HCT116 (cell line): ENCODE data around the gene NIFK. TPM values are rescaled to one million over a fixed set of nuclear protein-coding genes. Genes with fewer than 3 reads are reported as not detected.

Source experiments
- ATAC-seq: fragments of 200-7000 bp; cut with Tn5 transposase; 2 replicates; pipeline ENCODE4 v1.9.1; 2020; ENCODE audit warnings: mild to moderate bottlenecking, moderate library complexity
- Bru-seq: library from RNA; stranded (reverse); fragments of 400-500 nt; gene quantifications from one replicate; lab custom pipeline; 2021; lab: Mats Ljungman, UMichigan
- BruChase-seq, 2 experiments: library from RNA; stranded (reverse); fragments of 400-500 nt; gene quantifications; one replicate each; lab custom pipeline; 2021; lab: Mats Ljungman, UMichigan
- BruUV-seq: library from RNA; stranded (reverse); fragments of 400-500 nt; replicated peaks from 2 replicates; lab custom pipeline; 2021; lab: Mats Ljungman, UMichigan
- CTCF ChIA-PET: fragments of 300-600 bp; sonication (Branson Sonifier 250); formaldehyde crosslinking; loops from one replicate; lab custom pipeline; 2021; ENCODE audit warnings: antibody characterized with exemption; lab: Charles Lee
- POLR2A ChIA-PET: fragments of 300-600, 350-600 bp; sonication (Branson Sonifier 250); formaldehyde crosslinking; loops from one replicate; lab custom pipeline; 2021; ENCODE audit warnings: antibody characterized with exemption; lab: Charles Lee
- RAD21 ChIA-PET, 2 experiments: fragments of 300-600 bp; sonication (Branson Sonifier 250); formaldehyde crosslinking; loops; one replicate each; lab custom pipeline; 2023; ENCODE audit warnings: low total read pairs in 2 of 2; ENCODE audit not compliant: uncharacterized antibody in 2 of 2, unreplicated experiment in 2 of 2, low non-redundant PET in 1 of 2; lab: Charles Lee
- DNase-seq: peaks from one replicate; pipeline ENCODE4 v3.0.0-alpha.2; 2010; ENCODE audit warnings: low read depth, low spot score
- H2AFZ ChIP-seq: fragments of 200-600 bp; shearing (Covaris generic), sonication (generic); 2 replicates; pipeline ENCODE4 v1.6.1; 2017; ENCODE audit warnings: low read depth, mixed run types, mixed read lengths, antibody characterized with exemption, low read length; ENCODE audit not compliant: poor library complexity, severe bottlenecking
- H3K27ac ChIP-seq: 2 replicates; pipeline ENCODE4 v1.5.1; 2012; ENCODE audit warnings: low read depth, low read length
- H3K27me3 ChIP-seq: fragments of 200-600 bp; sonication (generic); 2 replicates; pipeline ENCODE4 v1.6.1; 2016; ENCODE audit warnings: mixed run types, low read length, mixed read lengths; ENCODE audit not compliant: insufficient read depth
- H3K36me3 ChIP-seq, 2 experiments: fragments of 200-500 bp in 1 of 2; fragments of 200-600 bp in 1 of 2; sonication (Bioruptor generic) in 1 of 2; sonication (generic) in 1 of 2; 2 replicates each; pipeline versions ENCODE4 v1.5.1 to v1.6.1; 2014 to 2016; ENCODE audit warnings: low read length in 2 of 2, inconsistent platforms in 1 of 2, mixed read lengths in 1 of 2, mixed run types in 1 of 2; ENCODE audit not compliant: insufficient read depth in 2 of 2, control insufficient read depth in 1 of 2
- H3K4me1 ChIP-seq, 2 experiments: fragments of 200-600 bp in 1 of 2; sonication (generic) in 1 of 2; 2 replicates each; pipeline versions ENCODE4 v1.5.1 to v1.6.1; 2012 to 2017; ENCODE audit warnings: low read length in 2 of 2, inconsistent platforms in 1 of 2, mild to moderate bottlenecking in 1 of 2, mixed read lengths in 1 of 2, mixed run types in 1 of 2, moderate library complexity in 1 of 2; ENCODE audit not compliant: insufficient read depth in 2 of 2, control insufficient read depth in 1 of 2
- H3K4me2 ChIP-seq: fragments of 200-600 bp; sonication (generic); 2 replicates; pipeline ENCODE4 v1.6.1; 2017; ENCODE audit warnings: mixed run types, low read length, mixed read lengths
- H3K4me3 ChIP-seq, 2 experiments: fragments of 200-600 bp in 1 of 2; sonication (generic) in 1 of 2; replicated peaks in 1 of 2; 2 replicates each; pipeline ENCODE4 v1.5.1; 2011 to 2016; ENCODE audit warnings: low read length in 2 of 2, control low read depth in 1 of 2, low read depth in 1 of 2, mild to moderate bottlenecking in 1 of 2, mixed read lengths in 1 of 2, mixed run types in 1 of 2
- H3K79me2 ChIP-seq: fragments of 200-600 bp; sonication (generic); 2 replicates; pipeline ENCODE4 v1.6.1; 2017; ENCODE audit warnings: mild to moderate bottlenecking, mixed run types, low read length, moderate library complexity, mixed read lengths; ENCODE audit not compliant: insufficient read depth
- H3K9ac ChIP-seq: fragments of 200-600 bp; sonication (generic); 2 replicates; pipeline ENCODE4 v1.6.1; 2016; ENCODE audit warnings: low read length, mixed read lengths
- H3K9me2 ChIP-seq: fragments of 200-600 bp; sonication (generic), shearing (Covaris generic); 2 replicates; pipeline ENCODE4 v1.6.1; 2017; ENCODE audit warnings: mixed run types, mild to moderate bottlenecking, moderate library complexity; ENCODE audit not compliant: insufficient read depth
- H3K9me3 ChIP-seq, 2 experiments: fragments of 200-500 bp in 1 of 2; fragments of 200-600 bp in 1 of 2; sonication (Bioruptor generic) in 1 of 2; sonication (generic) in 1 of 2; 2 replicates each; pipeline ENCODE4 v1.6.1; 2014 to 2017; ENCODE audit warnings: low read length in 2 of 2, mixed read lengths in 2 of 2, inconsistent platforms in 1 of 2, low read depth in 1 of 2, mild to moderate bottlenecking in 1 of 2, mixed run types in 1 of 2, moderate library complexity in 1 of 2; ENCODE audit not compliant: control insufficient read depth in 1 of 2, insufficient read depth in 1 of 2
- H4K20me1 ChIP-seq: fragments of 200-600 bp; sonication (generic), shearing (Covaris generic); 2 replicates; pipeline ENCODE4 v1.6.1; 2017; ENCODE audit warnings: mixed run types, mild to moderate bottlenecking, moderate library complexity; ENCODE audit not compliant: insufficient read depth
- CEBPB ChIP-seq: IDR thresholded peaks from 2 replicates; pipeline ENCODE4 v1.6.1; 2012; ENCODE audit warnings: low read depth
- ELF1 ChIP-seq: IDR thresholded peaks from 2 replicates; pipeline ENCODE4 v1.6.1; 2012; ENCODE audit warnings: low read depth, borderline replicate concordance
- EZH2 ChIP-seq: fragments of 200-600 bp; sonication (generic); IDR thresholded peaks from 2 replicates; pipeline ENCODE4 v1.6.1; 2017; ENCODE audit warnings: antibody characterized with exemption, mixed run types
- EZH2phosphoT487 ChIP-seq: fragments of 200-600 bp; IDR thresholded peaks from 2 replicates; pipeline ENCODE4 v1.6.1; 2018; ENCODE audit warnings: antibody characterized with exemption, borderline replicate concordance
- FOSL1 ChIP-seq: IDR thresholded peaks from 2 replicates; pipeline ENCODE4 v1.6.1; 2012; ENCODE audit warnings: low read depth
- POLR2A ChIP-seq: IDR thresholded peaks from 2 replicates; pipeline ENCODE4 v1.7.0; 2011; ENCODE audit warnings: borderline replicate concordance; ENCODE audit not compliant: insufficient read depth, insufficient read length; ENCODE audit errors: extremely low read depth
- REST ChIP-seq: IDR thresholded peaks from 2 replicates; pipeline ENCODE4 v1.6.1; 2012; ENCODE audit warnings: low read depth
- SIN3A ChIP-seq: IDR thresholded peaks from 2 replicates; pipeline ENCODE4 v1.6.1; 2012; ENCODE audit warnings: low read depth
- SRF ChIP-seq: IDR thresholded peaks from 2 replicates; pipeline ENCODE4 v1.6.1; 2012; ENCODE audit warnings: low read depth
- TCF7L2 ChIP-seq: IDR thresholded peaks from 2 replicates; pipeline ENCODE4 v1.7.0; 2011; ENCODE audit warnings: borderline replicate concordance, inconsistent platforms; ENCODE audit not compliant: insufficient read depth, insufficient read length; ENCODE audit errors: extremely low read depth
- ZFX ChIP-seq: fragments of 450-650 bp; IDR thresholded peaks from 2 replicates; pipeline ENCODE4 v1.6.1; 2017
- ZNF274 ChIP-seq: fragments of 200-500 bp; sonication (Bioruptor generic); IDR thresholded peaks from 2 replicates; pipeline ENCODE4 v1.6.1; 2014; ENCODE audit warnings: mild to moderate bottlenecking, low read depth, low read length, inconsistent platforms
- intact Hi-C: fragments of 100-400 bp; cut with micrococcal nuclease; formaldehyde crosslinking; loops from 2 replicates; pipeline ENCODE4 v1.10.0; 2022
- long read RNA-seq: library from polyadenylated mRNA; unstranded; transcript quantifications from one replicate; pipeline ENCODE4 v2.0.0, GENCODE V29; 2021; ENCODE audit not compliant: unreplicated experiment
- polyA plus RNA-seq: library from polyadenylated mRNA; unstranded; fragments of >200 nt; gene quantifications from 2 replicates; pipeline ENCODE4 v1.2.1, GENCODE V29; 2012; ENCODE audit warnings: missing spikeins
- total RNA-seq: library from RNA; stranded (reverse); gene quantifications from one replicate; pipeline ENCODE4 v1.2.1, GENCODE V29; 2021; ENCODE audit not compliant: unreplicated experiment
- TF ChIP-seq, protein P1 (sequence below): IDR thresholded peaks from 2 replicates; pipeline ENCODE4 v1.6.1; 2012
- TF ChIP-seq, protein P2 (sequence below), 3 experiments: fragments of 200-600 bp in 1 of 3; sonication (generic) in 1 of 3; IDR thresholded peaks in 2 of 3; conservative IDR thresholded peaks in 1 of 3; 2 replicates each; pipeline ENCODE4 v1.5.1; 2012 to 2017; ENCODE audit warnings: low read depth in 2 of 3, low read length in 2 of 3, antibody characterized with exemption in 1 of 3, borderline replicate concordance in 1 of 3, control low read depth in 1 of 3, mild to moderate bottlenecking in 1 of 3, mixed read lengths in 1 of 3, mixed run types in 1 of 3, moderate library complexity in 1 of 3; ENCODE audit not compliant: insufficient read depth in 1 of 3
- TF ChIP-seq, protein P3 (sequence below): IDR thresholded peaks from 2 replicates; pipeline ENCODE4 v1.6.1; 2011; ENCODE audit warnings: mild to moderate bottlenecking, low read length, moderate library complexity; ENCODE audit not compliant: insufficient replicate concordance; ENCODE audit errors: extremely low read depth

Gene NIFK
- total RNA-seq (93.2 TPM), Bru-seq, nascent RNA (percentile 96 among the genes with signal in this experiment), BruChase-seq, experiment 1, labeled RNA remaining after a 6-hour chase (percentile 92 among the genes with signal in this experiment), BruChase-seq, experiment 2, labeled RNA remaining after a 2-hour chase (percentile 96 among the genes with signal in this experiment)
- polyA plus RNA-seq: 18.2 and 28.3 TPM in 2 replicates
- long read RNA-seq, transcript NIFK-201 (7 exons, 1,734 nt): major isoform, 78 of 96 reads
- long read RNA-seq, partial matches to known transcripts: 3 of 96 reads
- long read RNA-seq, other reads (novel, unspliced or antisense): 9 of 96 reads

DNA sequence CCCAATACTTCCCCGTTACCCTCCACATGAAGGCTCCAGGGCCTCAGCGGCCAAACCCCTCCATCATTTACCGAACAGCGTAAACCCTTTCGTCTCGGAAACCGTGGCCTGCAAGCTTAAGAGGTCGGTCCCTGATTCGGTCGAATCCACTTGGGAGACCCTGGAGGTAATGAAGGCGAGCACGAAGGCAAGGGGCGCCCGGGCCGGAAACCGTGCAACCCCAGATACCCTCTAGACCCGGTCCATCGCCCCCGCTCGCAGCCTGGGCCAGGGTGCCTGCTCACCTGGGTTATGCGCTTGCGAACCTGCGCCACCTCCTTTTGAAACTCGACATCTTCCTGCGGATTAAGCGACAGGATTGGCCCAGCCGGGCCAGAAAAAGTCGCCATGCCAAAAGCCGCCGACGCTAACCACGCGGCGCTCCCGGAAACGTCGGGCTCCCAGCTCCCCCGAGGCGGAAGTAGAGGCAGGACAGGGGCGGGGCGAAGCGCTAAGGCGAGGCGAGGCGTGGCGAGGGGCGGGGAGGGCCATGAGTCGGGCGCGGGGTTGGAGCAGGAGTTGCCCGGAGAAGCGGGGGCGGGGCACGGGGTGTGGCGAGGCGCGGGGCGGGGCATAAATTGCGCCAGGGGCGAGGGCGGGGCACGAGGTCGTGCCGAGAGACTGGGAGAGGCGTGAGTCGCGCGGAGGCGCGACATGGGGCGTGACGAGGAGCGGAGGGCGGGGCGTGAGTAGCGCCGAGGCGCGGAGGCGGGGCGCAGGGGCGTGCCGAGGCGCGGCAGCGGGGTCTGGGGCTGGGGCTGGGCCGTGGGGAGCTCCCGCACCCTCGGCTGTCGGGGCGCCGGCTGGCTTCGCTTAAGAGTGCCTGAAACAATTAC, at the start of gene NIFK:
Gene NIFK (minus strand): TSS at position 414 of the 875 bp plus-strand sequence. CDS start 25 bp downstream, at position 389.
- ChIA-PET POLR2A (interaction anchor here (2.4 kb wide), 1 partner anchor 206 kb away, joined by 20 read pairs; the partner anchor contains the start of gene RNU4ATAC), RAD21 (interaction anchor here (0.6 to 1.1 kb wide), 4 partner anchors 37 to 654 kb away, joined by 3 to 5 read pairs (median 3); no protein-coding TSS in a partner anchor), CTCF (interaction anchor here (0.6 to 1.3 kb wide), 5 partner anchors 37 to 608 kb away, joined by 3 to 6 read pairs (median 3); no protein-coding TSS in a partner anchor)
- Histone ChIP-seq H3K9me3 (no peaks in the 10 kb centered on the region), H3K27ac (peak within 1 kb of the TSS; percentile 70), H3K36me3 (peaks cover 19 to 23% of the 10 kb centered on the region in 2 experiments), H2AFZ (no peak within 1 kb of the TSS), H3K4me1 (peaks cover 8 to 13% of the 10 kb centered on the region in 2 experiments; a peak in 3 of 4 replicates), H3K27me3 (no peaks in the 10 kb centered on the region), H3K9ac (peak within 1 kb of the TSS; percentile 92), H3K4me2 (peak within 1 kb of the TSS; percentile 79), H4K20me1 (peaks cover 9% of the 10 kb centered on the region), H3K79me2 (peaks cover 50% of the 10 kb centered on the region), H3K4me3 (peak within 1 kb of the TSS; percentile 97 to 100), H3K9me2 (no peaks in the 10 kb centered on the region)
- ATAC-seq: peak; percentile 94
- DNase-seq: peak; percentile 93
- no TSS peak for BruUV-seq
- intact Hi-C loops: no loop called here
- TF ChIP-seq ELF1 (peak; percentile 74), ZFX (peak; percentile 54; the same call in 1 of the 2 replicates), EZH2phosphoT487 (no peak), ZNF274 (no peak), FOSL1 (no peak), POLR2A (peak; percentile 47), CEBPB (no peak), EZH2 (no peak), SIN3A (peak; percentile 95), SRF (no peak; the same call in 1 of the 2 replicates), REST (no peak), TCF7L2 (peak; percentile 40)
- TF ChIP-seq, protein P1, sequence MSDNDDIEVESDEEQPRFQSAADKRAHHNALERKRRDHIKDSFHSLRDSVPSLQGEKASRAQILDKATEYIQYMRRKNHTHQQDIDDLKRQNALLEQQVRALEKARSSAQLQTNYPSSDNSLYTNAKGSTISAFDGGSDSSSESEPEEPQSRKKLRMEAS: peak; percentile 98
- TF ChIP-seq, protein P2, sequence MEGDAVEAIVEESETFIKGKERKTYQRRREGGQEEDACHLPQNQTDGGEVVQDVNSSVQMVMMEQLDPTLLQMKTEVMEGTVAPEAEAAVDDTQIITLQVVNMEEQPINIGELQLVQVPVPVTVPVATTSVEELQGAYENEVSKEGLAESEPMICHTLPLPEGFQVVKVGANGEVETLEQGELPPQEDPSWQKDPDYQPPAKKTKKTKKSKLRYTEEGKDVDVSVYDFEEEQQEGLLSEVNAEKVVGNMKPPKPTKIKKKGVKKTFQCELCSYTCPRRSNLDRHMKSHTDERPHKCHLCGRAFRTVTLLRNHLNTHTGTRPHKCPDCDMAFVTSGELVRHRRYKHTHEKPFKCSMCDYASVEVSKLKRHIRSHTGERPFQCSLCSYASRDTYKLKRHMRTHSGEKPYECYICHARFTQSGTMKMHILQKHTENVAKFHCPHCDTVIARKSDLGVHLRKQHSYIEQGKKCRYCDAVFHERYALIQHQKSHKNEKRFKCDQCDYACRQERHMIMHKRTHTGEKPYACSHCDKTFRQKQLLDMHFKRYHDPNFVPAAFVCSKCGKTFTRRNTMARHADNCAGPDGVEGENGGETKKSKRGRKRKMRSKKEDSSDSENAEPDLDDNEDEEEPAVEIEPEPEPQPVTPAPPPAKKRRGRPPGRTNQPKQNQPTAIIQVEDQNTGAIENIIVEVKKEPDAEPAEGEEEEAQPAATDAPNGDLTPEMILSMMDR (IDR thresholded peaks at IDR 0.05 in 2 of 3, conservative IDR thresholded peaks at IDR 0.05 in 1 of 3; ENCODE audit: borderline replicate concordance in 1 of 3, insufficient read depth in 1 of 3, low read depth in 2 of 3, low read length in 2 of 3): no peak
- TF ChIP-seq, protein P3, sequence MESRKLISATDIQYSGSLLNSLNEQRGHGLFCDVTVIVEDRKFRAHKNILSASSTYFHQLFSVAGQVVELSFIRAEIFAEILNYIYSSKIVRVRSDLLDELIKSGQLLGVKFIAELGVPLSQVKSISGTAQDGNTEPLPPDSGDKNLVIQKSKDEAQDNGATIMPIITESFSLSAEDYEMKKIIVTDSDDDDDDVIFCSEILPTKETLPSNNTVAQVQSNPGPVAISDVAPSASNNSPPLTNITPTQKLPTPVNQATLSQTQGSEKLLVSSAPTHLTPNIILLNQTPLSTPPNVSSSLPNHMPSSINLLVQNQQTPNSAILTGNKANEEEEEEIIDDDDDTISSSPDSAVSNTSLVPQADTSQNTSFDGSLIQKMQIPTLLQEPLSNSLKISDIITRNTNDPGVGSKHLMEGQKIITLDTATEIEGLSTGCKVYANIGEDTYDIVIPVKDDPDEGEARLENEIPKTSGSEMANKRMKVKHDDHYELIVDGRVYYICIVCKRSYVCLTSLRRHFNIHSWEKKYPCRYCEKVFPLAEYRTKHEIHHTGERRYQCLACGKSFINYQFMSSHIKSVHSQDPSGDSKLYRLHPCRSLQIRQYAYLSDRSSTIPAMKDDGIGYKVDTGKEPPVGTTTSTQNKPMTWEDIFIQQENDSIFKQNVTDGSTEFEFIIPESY: peak; percentile 15
